IMR-90 (cell line): ENCODE data around the gene CADM1. TPM values are rescaled to one million over a fixed set of nuclear protein-coding genes. Genes with fewer than 3 reads are reported as not detected.

Experiments
- ATAC-seq: fragments of 200-7000 bp; cut with Tn5 transposase; 2 replicates; pipeline ENCODE4 v1.9.1; 2020; ENCODE audit warnings: low read depth, mild to moderate bottlenecking, moderate library complexity
- BruUV-seq: library from RNA; stranded (reverse); fragments of 400-500 nt; replicated peaks from 2 replicates; lab custom pipeline; 2021; lab: Mats Ljungman, UMichigan
- CTCF ChIA-PET: fragments of 300-600 bp; formaldehyde crosslinking; extraction: SDS; loops from one replicate; lab custom pipeline; 2021; ENCODE audit warnings: antibody characterized with exemption; lab: Yijun Ruan, JAX
- POLR2A ChIA-PET: fragments of 300-600 bp; sonication (Branson Sonifier 250); formaldehyde crosslinking; loops from one replicate; lab custom pipeline; 2022; ENCODE audit warnings: antibody characterized with exemption; ENCODE audit not compliant: unreplicated experiment; lab: Charles Lee
- DNase-seq: peaks from one replicate; pipeline ENCODE4 v3.0.0; 2013
- H2AFZ ChIP-seq: replicated peaks from 2 replicates; pipeline ENCODE3; 2013; ENCODE audit warnings: low read length, mild to moderate bottlenecking; ENCODE audit not compliant: poor library complexity
- H2AK5ac ChIP-seq: 2 replicates; pipeline ENCODE4 v1.6.1; 2013; ENCODE audit warnings: low read depth, low read length, inconsistent platforms
- H2AK9ac ChIP-seq: replicated peaks from 2 replicates; pipeline ENCODE3; 2013; ENCODE audit warnings: mild to moderate bottlenecking, low read depth, low read length, moderate library complexity; ENCODE audit not compliant: poor library complexity
- H2BK120ac ChIP-seq: 2 replicates; pipeline ENCODE4 v1.6.1; 2013; ENCODE audit warnings: low read depth, low read length, inconsistent platforms
- H2BK15ac ChIP-seq: 3 replicates; pipeline ENCODE4 v1.6.1; 2013; ENCODE audit warnings: low read depth, low read length, inconsistent platforms
- H2BK20ac ChIP-seq: 2 replicates; pipeline ENCODE4 v1.6.1; 2013; ENCODE audit warnings: low read depth, mild to moderate bottlenecking, inconsistent platforms, low read length, moderate library complexity
- H2BK5ac ChIP-seq: 2 replicates; pipeline ENCODE4 v1.6.1; 2013; ENCODE audit warnings: mild to moderate bottlenecking, low read depth, low read length, inconsistent platforms; ENCODE audit not compliant: poor library complexity, severe bottlenecking
- H3K14ac ChIP-seq: replicated peaks from 2 replicates; pipeline ENCODE4 v1.6.1; 2013; ENCODE audit warnings: low read depth, low read length, inconsistent platforms
- H3K18ac ChIP-seq: 2 replicates; pipeline ENCODE4 v1.6.1; 2013; ENCODE audit warnings: low read depth, low read length, control low read depth
- H3K23ac ChIP-seq: 2 replicates; pipeline ENCODE4 v1.6.1; 2013; ENCODE audit warnings: low read depth, low read length, inconsistent platforms
- H3K27ac ChIP-seq: 2 replicates; pipeline ENCODE4 v1.5.1; 2013; ENCODE audit warnings: mild to moderate bottlenecking, control low read depth, low read length; ENCODE audit not compliant: insufficient read depth
- H3K27me3 ChIP-seq: 2 replicates; pipeline ENCODE4 v1.6.1; 2013; ENCODE audit warnings: low read length; ENCODE audit not compliant: control insufficient read depth, insufficient read depth
- H3K36me3 ChIP-seq: 2 replicates; pipeline ENCODE4 v1.6.1; 2013; ENCODE audit warnings: low read length, mixed read lengths; ENCODE audit not compliant: control insufficient read depth, insufficient read depth
- H3K4ac ChIP-seq: 2 replicates; pipeline ENCODE4 v1.6.1; 2013; ENCODE audit warnings: low read depth, low read length, inconsistent platforms
- H3K4me1 ChIP-seq: 2 replicates; pipeline ENCODE4 v1.6.1; 2013; ENCODE audit warnings: low read length, mixed read lengths; ENCODE audit not compliant: control insufficient read depth, insufficient read depth
- H3K4me2 ChIP-seq: 2 replicates; pipeline ENCODE4 v1.6.1; 2013; ENCODE audit warnings: low read depth, mild to moderate bottlenecking, control low read depth, low read length, moderate library complexity
- H3K4me3 ChIP-seq: 2 replicates; pipeline ENCODE4 v1.5.1; 2013; ENCODE audit warnings: low read depth, mild to moderate bottlenecking, control low read depth, low read length, moderate library complexity; ENCODE audit not compliant: insufficient read depth
- H3K56ac ChIP-seq: 2 replicates; pipeline ENCODE4 v1.6.1; 2013; ENCODE audit warnings: low read length, inconsistent platforms; ENCODE audit not compliant: insufficient read depth; ENCODE audit errors: extremely low read depth
- H3K79me1 ChIP-seq, 2 experiments: 2 replicates each; pipeline ENCODE4 v1.6.1; 2013; ENCODE audit warnings: low read length in 2 of 2, inconsistent platforms in 1 of 2, low read depth in 1 of 2
- H3K9ac ChIP-seq: 2 replicates; pipeline ENCODE4 v1.6.1; 2013; ENCODE audit warnings: low read depth, low read length, control low read depth
- H3K9me1 ChIP-seq: 2 replicates; pipeline ENCODE4 v1.6.1; 2013; ENCODE audit warnings: low read length, inconsistent platforms; ENCODE audit not compliant: insufficient read depth
- H3K9me3 ChIP-seq: 2 replicates; pipeline ENCODE4 v1.6.1; 2013; ENCODE audit warnings: low read length; ENCODE audit not compliant: control insufficient read depth, insufficient read depth
- H4K20me1 ChIP-seq: 2 replicates; pipeline ENCODE4 v1.6.1; 2013; ENCODE audit warnings: low read length, inconsistent platforms; ENCODE audit not compliant: insufficient read depth
- H4K5ac ChIP-seq: 2 replicates; pipeline ENCODE4 v1.6.1; 2013; ENCODE audit warnings: mild to moderate bottlenecking, low read depth, low read length, control low read depth
- H4K8ac ChIP-seq, 2 experiments: 2 replicates each; pipeline ENCODE4 v1.6.1; 2013; ENCODE audit warnings: low read depth in 2 of 2, low read length in 2 of 2, control low read depth in 1 of 2, inconsistent platforms in 1 of 2
- H4K91ac ChIP-seq: 2 replicates; pipeline ENCODE4 v1.6.1; 2013; ENCODE audit warnings: low read depth, low read length, inconsistent platforms; ENCODE audit not compliant: insufficient read depth
- BHLHE40 ChIP-seq: fragments of 150-350 bp; IDR thresholded peaks from 2 replicates; pipeline ENCODE4 v1.6.1; 2016; ENCODE audit warnings: mild to moderate bottlenecking, low read depth, low read length
- CEBPB ChIP-seq: IDR thresholded peaks from 2 replicates; pipeline ENCODE4 v1.6.1; 2012; ENCODE audit warnings: low read depth, low read length, improper control_type of control experiment
- MAFK ChIP-seq: IDR thresholded peaks from 2 replicates; pipeline ENCODE4 v1.6.1; 2012; ENCODE audit warnings: low read depth, low read length, improper control_type of control experiment
- MAZ ChIP-seq: IDR thresholded peaks from 2 replicates; pipeline ENCODE4 v1.6.1; 2012; ENCODE audit warnings: low read depth, mild to moderate bottlenecking, low read length, improper control_type of control experiment, moderate library complexity, borderline replicate concordance
- WGBS, 2 experiments: methylation state at CpG; one replicate each; pipeline versions ENCODE4 v1.1.5 to v1.1.7; 2013; ENCODE audit warnings: missing lambda C conversion rate in 2 of 2; ENCODE audit not compliant: insufficient read length in 1 of 2; ENCODE audit errors: extremely low coverage in 2 of 2; 5-methylcytosine and 5-hydroxymethylcytosine counted together
- dilution Hi-C: fragments of 300-500 bp; cut with HindIII; formaldehyde crosslinking; loops from one replicate; pipeline ENCODE4 v1.14.3; 2018; ENCODE audit warnings: low sequenced_read_pairs; ENCODE audit not compliant: unreplicated experiment
- in situ Hi-C: fragments of 300-500 bp; cut with MboI; formaldehyde crosslinking; loops from 3 replicates; pipeline ENCODE4 v1.14.3; 2019; ENCODE audit warnings: low sequenced_read_pairs, inconsistent platforms, mixed read lengths
- intact Hi-C: fragments of 100-400 bp; cut with micrococcal nuclease; formaldehyde crosslinking; loops from 2 replicates; pipeline ENCODE4 v1.10.0; 2022
- polyA plus RNA-seq, 3 experiments: library from polyadenylated mRNA; depleted of rRNA; stranded (reverse); fragments of >200 nt; gene quantifications; 2 replicates each; pipeline ENCODE4 v1.2.3, GENCODE V29; 2012; ENCODE audit warnings: low replicate concordance in 1 of 3
- total RNA-seq: library from RNA; depleted of rRNA; stranded (reverse); fragments of >200 nt; gene quantifications from 2 replicates; pipeline ENCODE4 v1.2.3, GENCODE V29; 2012
- TF ChIP-seq, protein P1 (sequence below): fragments of 150-350 bp; IDR thresholded peaks from 2 replicates; pipeline ENCODE4 v1.6.1; 2017; ENCODE audit warnings: mild to moderate bottlenecking, antibody characterized with exemption, low read length, low read depth

Gene CADM1
- total and polyA plus RNA-seq, 2 of the 4 experiments (the other 2 are of a cell fraction): 28.8 to 77.1 TPM

DNA sequence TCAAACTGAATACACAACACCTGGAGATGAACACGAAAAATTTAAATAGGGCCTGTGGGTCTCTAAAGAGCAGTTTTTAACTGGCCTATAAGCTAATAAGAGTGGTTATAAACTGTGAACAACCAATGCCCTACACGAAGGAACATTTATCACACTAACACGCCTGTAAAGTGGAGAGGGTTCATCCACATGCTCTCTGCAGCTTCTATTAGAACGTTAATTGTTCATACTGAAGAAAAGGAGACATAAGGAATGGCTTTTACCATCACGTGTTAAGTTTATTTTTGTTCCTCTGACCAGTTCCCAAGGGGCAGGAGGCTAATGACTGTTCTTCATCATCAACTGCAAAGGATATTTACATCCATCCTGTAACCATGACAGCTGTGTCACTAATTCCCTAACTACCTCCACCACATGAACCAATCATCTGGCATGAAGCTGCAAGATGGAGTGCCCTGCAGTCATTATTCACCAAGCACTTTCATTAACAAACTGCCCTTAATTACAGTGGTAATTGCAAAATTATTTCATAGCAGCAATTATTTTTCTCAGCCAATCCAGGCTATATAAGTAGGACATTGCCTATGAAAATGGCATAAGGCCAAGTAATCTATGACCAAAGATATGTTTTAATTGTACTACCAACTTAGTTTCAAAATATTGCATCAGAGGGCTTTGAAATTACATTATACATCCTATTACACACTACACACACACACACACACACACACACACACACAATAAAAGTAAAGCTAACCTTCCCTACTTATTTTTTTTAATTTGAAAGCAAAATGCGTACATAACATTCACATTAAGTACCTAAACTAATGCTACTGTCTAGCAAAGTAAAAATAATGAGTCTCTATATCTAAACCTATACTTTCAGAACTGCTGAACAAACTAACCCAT is 186.7 kb downstream of the CADM1 start:
- H3K14ac ChIP-seq: no peak overlapping the region
- no peaks in the 10 kb centered on the region for H4K20me1 ChIP-seq
- POLR2A ChIA-PET: no interaction called here
- no peak overlapping the region for H3K4ac ChIP-seq
- 0 out of 2 replicates have a peak, but pooled peaks cover 3% of the 10 kb centered on the region for H3K9me1 ChIP-seq
- ATAC-seq: no peak
- H3K27ac ChIP-seq: no peak overlapping the region
- no peaks in the 10 kb centered on the region for H3K36me3 ChIP-seq
- intact Hi-C loops (no loop called here), dilution Hi-C loops (no loop called here), in situ Hi-C loops (no loop called here)
- no peak overlapping the region for H3K56ac ChIP-seq
- no peak overlapping the region for H2BK20ac ChIP-seq
- peak; percentile 52 for DNase-seq
- H2AFZ ChIP-seq: no peak overlapping the region
- no peak overlapping the region for H3K9ac ChIP-seq
- H2BK15ac ChIP-seq: no peak overlapping the region
- no peak overlapping the region for H2BK5ac ChIP-seq
- H3K23ac ChIP-seq: no peak overlapping the region
- no CpG with 5 or more reads among the region's 6 CpGs for WGBS, 2 experiments
- TF ChIP-seq CEBPB (0 out of 2 replicates have a peak, but pooled peaks have one; percentile 31), MAFK (no peak), BHLHE40 (peak; percentile 67), MAZ (no peak)
- TF ChIP-seq, protein P1, sequence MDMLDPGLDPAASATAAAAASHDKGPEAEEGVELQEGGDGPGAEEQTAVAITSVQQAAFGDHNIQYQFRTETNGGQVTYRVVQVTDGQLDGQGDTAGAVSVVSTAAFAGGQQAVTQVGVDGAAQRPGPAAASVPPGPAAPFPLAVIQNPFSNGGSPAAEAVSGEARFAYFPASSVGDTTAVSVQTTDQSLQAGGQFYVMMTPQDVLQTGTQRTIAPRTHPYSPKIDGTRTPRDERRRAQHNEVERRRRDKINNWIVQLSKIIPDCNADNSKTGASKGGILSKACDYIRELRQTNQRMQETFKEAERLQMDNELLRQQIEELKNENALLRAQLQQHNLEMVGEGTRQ: no peak
- peaks cover 2% of the 10 kb centered on the region; the same call in 1 of the 2 replicates for H3K4me1 ChIP-seq
- H2BK120ac ChIP-seq: no peak overlapping the region
- CTCF ChIA-PET: interaction anchor here (0.5 kb wide), 1 partner anchor 87 kb away, joined by 3 read pairs; no protein-coding TSS in a partner anchor
- no peak overlapping the region for H2AK5ac ChIP-seq
- H4K91ac ChIP-seq: no peak overlapping the region
- H4K5ac ChIP-seq: no peak overlapping the region
- no peak overlapping the region for H3K4me2 ChIP-seq
- no peak overlapping the region for H3K18ac ChIP-seq
- H4K8ac ChIP-seq: no peak overlapping the region
- 0 out of 4 replicates have a peak, but pooled peaks cover 0 to 3% of the 10 kb centered on the region in 2 experiments for H3K79me1 ChIP-seq
- H2AK9ac ChIP-seq: no peak overlapping the region
- H3K4me3 ChIP-seq: no peak overlapping the region
- H3K27me3 ChIP-seq: no peaks in the 10 kb centered on the region
- no TSS peak for BruUV-seq
- no peaks in the 10 kb centered on the region for H3K9me3 ChIP-seq
